H1 (cell line): ENCODE data around the gene DNAJB6. TPM values are rescaled to one million over a fixed set of nuclear protein-coding genes. Genes with fewer than 3 reads are reported as not detected.

ENCODE experiments used
- CTCF ChIA-PET: fragments of 300-600 bp; sonication (Branson Sonifier 250); formaldehyde crosslinking; loops from one replicate; lab custom pipeline; 2021; ENCODE audit not compliant: partially characterized antibody; lab: Charles Lee
- POLR2A ChIA-PET: fragments of 300-600 bp; sonication (Branson Sonifier 250); formaldehyde crosslinking; loops from one replicate; lab custom pipeline; 2021; ENCODE audit warnings: inconsistent platforms; ENCODE audit not compliant: partially characterized antibody; lab: Charles Lee
- DNase-seq, 2 experiments: peaks; one replicate each; pipeline versions ENCODE4 v3.0.0 to v3.0.0-alpha.2; 2010 to 2022; ENCODE audit warnings: low spot score in 2 of 2, low read depth in 1 of 2, mixed read lengths in 1 of 2
- FAIRE-seq: peaks from 2 replicates; lab custom pipeline; 2011; peaks lifted over from hg19 to GRCh38; lab: Jason Lieb, UNC
- H2AFZ ChIP-seq: 2 replicates; pipeline ENCODE4 v1.8.1; 2012; ENCODE audit warnings: low read length, inconsistent platforms
- H2AK5ac ChIP-seq: 2 replicates; pipeline ENCODE4 v1.6.1; 2013; ENCODE audit warnings: low read depth, low read length
- H2BK120ac ChIP-seq: replicated peaks from 2 replicates; pipeline ENCODE3; 2013; ENCODE audit warnings: low read depth, low read length, inconsistent platforms
- H2BK12ac ChIP-seq: 2 replicates; pipeline ENCODE4 v1.6.1; 2013; ENCODE audit warnings: low read depth, low read length
- H2BK15ac ChIP-seq: 2 replicates; pipeline ENCODE4 v1.6.1; 2013; ENCODE audit warnings: low read length
- H2BK20ac ChIP-seq: 2 replicates; pipeline ENCODE4 v1.6.1; 2013; ENCODE audit warnings: low read length
- H2BK5ac ChIP-seq: 2 replicates; pipeline ENCODE4 v1.6.1; 2013; ENCODE audit warnings: low read depth, low read length
- H3K14ac ChIP-seq: 2 replicates; pipeline ENCODE4 v1.6.1; 2013; ENCODE audit warnings: inconsistent platforms; ENCODE audit not compliant: insufficient read length
- H3K18ac ChIP-seq: 2 replicates; pipeline ENCODE4 v1.6.1; 2013; ENCODE audit warnings: low read length; ENCODE audit errors: extremely low read depth
- H3K23ac ChIP-seq: 2 replicates; pipeline ENCODE4 v1.6.1; 2013; ENCODE audit warnings: inconsistent platforms; ENCODE audit not compliant: insufficient read length
- H3K23me2 ChIP-seq: 2 replicates; pipeline ENCODE4 v1.6.1; 2013; ENCODE audit warnings: low read depth, low read length
- H3K27ac ChIP-seq: 2 replicates; pipeline ENCODE4 v1.6.1; 2011; ENCODE audit warnings: low read depth, low read length, inconsistent platforms
- H3K27me3 ChIP-seq, 4 experiments: replicated peaks in 1 of 4; 1 replicate in 1 of 4; 2 replicates in 3 of 4; pipeline versions ENCODE4 v1.6.1 to v1.8.1; 2011 to 2013; ENCODE audit warnings: low read length in 3 of 4, mild to moderate bottlenecking in 3 of 4, inconsistent platforms in 2 of 4, mixed read lengths in 2 of 4, moderate library complexity in 1 of 4; ENCODE audit not compliant: control insufficient read depth in 3 of 4, insufficient read depth in 3 of 4; ENCODE audit errors: extremely low read depth in 1 of 4
- H3K36me3 ChIP-seq, 4 experiments: 2 replicates each; pipeline versions ENCODE4 v1.6.1 to v1.8.1; 2011 to 2013; ENCODE audit warnings: mild to moderate bottlenecking in 4 of 4, low read length in 3 of 4, moderate library complexity in 2 of 4, control low read depth in 1 of 4, inconsistent platforms in 1 of 4; ENCODE audit not compliant: insufficient read depth in 4 of 4, control insufficient read depth in 2 of 4
- H3K4ac ChIP-seq: replicated peaks from 2 replicates; pipeline ENCODE3; 2013; ENCODE audit warnings: low read length, low read depth, mixed read lengths, inconsistent platforms; ENCODE audit not compliant: insufficient read length
- H3K4me1 ChIP-seq, 4 experiments: replicated peaks in 1 of 4; 1 replicate in 1 of 4; 2 replicates in 3 of 4; pipeline versions ENCODE4 v1.6.1 to v1.8.1; 2011 to 2013; ENCODE audit warnings: low read length in 3 of 4, inconsistent platforms in 2 of 4, mixed read lengths in 1 of 4; ENCODE audit not compliant: insufficient read depth in 4 of 4, control insufficient read depth in 3 of 4
- H3K4me2 ChIP-seq, 2 experiments: 2 replicates each; pipeline versions ENCODE4 v1.6.1 to v1.8.1; 2011 to 2013; ENCODE audit warnings: low read depth in 2 of 2, low read length in 2 of 2, control low read depth in 1 of 2, inconsistent platforms in 1 of 2, mild to moderate bottlenecking in 1 of 2; ENCODE audit not compliant: insufficient read depth in 1 of 2
- H3K4me3 ChIP-seq, 4 experiments: fragments of 200-600, 300-600 bp in 1 of 4; sonication (generic), shearing (Covaris generic), sonication (Bioruptor Twin) in 1 of 4; 2 replicates each; pipeline versions ENCODE4 v1.5.1 to v1.8.1; 2011 to 2016; ENCODE audit warnings: low read length in 4 of 4, low read depth in 3 of 4, control low read depth in 2 of 4, inconsistent platforms in 2 of 4, mild to moderate bottlenecking in 2 of 4, mixed read lengths in 1 of 4, moderate library complexity in 1 of 4; ENCODE audit not compliant: insufficient read depth in 2 of 4; ENCODE audit errors: extremely low read depth in 1 of 4
- H3K56ac ChIP-seq: replicated peaks from 2 replicates; pipeline ENCODE3; 2013; ENCODE audit warnings: low read depth, mild to moderate bottlenecking, mixed read lengths, low read length, inconsistent platforms; ENCODE audit not compliant: insufficient read length
- H3K79me1 ChIP-seq: 2 replicates; pipeline ENCODE4 v1.6.1; 2013; ENCODE audit warnings: low read depth, low read length, control low read depth
- H3K79me2 ChIP-seq, 2 experiments: 2 replicates each; pipeline versions ENCODE4 v1.6.1 to v1.8.1; 2012 to 2013; ENCODE audit warnings: low read length in 2 of 2, mild to moderate bottlenecking in 2 of 2, inconsistent platforms in 1 of 2; ENCODE audit not compliant: insufficient read depth in 2 of 2, control insufficient read depth in 1 of 2
- H3K9ac ChIP-seq, 4 experiments: replicated peaks in 1 of 4; 1 replicate in 1 of 4; 2 replicates in 3 of 4; pipeline versions ENCODE4 v1.6.1 to v1.8.1; 2011 to 2013; ENCODE audit warnings: low read depth in 3 of 4, low read length in 3 of 4, control low read depth in 2 of 4, mild to moderate bottlenecking in 2 of 4, moderate library complexity in 2 of 4, inconsistent platforms in 1 of 4; ENCODE audit errors: extremely low read depth in 1 of 4
- H3K9me3 ChIP-seq, 2 experiments: 2 replicates each; pipeline versions ENCODE4 v1.6.1 to v1.8.1; 2012 to 2013; ENCODE audit warnings: mild to moderate bottlenecking in 2 of 2, moderate library complexity in 2 of 2, control low read depth in 1 of 2, inconsistent platforms in 1 of 2, low read depth in 1 of 2, low read length in 1 of 2, mixed read lengths in 1 of 2; ENCODE audit not compliant: insufficient read depth in 2 of 2
- H4K20me1 ChIP-seq, 2 experiments: replicated peaks in 1 of 2; 2 replicates each; pipeline versions ENCODE3 to v1.8.1; 2011 to 2013; ENCODE audit warnings: inconsistent platforms in 2 of 2, low read length in 2 of 2, mild to moderate bottlenecking in 1 of 2; ENCODE audit not compliant: insufficient read depth in 2 of 2, control insufficient read depth in 1 of 2
- H4K5ac ChIP-seq: 2 replicates; pipeline ENCODE4 v1.6.1; 2013; ENCODE audit warnings: low read length, low read depth, mixed read lengths, inconsistent platforms; ENCODE audit not compliant: insufficient read length
- H4K8ac ChIP-seq: 2 replicates; pipeline ENCODE4 v1.8.0; 2013; ENCODE audit warnings: mild to moderate bottlenecking, moderate library complexity, low read length, inconsistent platforms; ENCODE audit not compliant: insufficient read depth; ENCODE audit errors: extremely low read depth
- H4K91ac ChIP-seq: replicated peaks from 2 replicates; pipeline ENCODE3; 2013; ENCODE audit warnings: low read length, mixed read lengths, inconsistent platforms; ENCODE audit not compliant: insufficient read length
- EGR1 ChIP-seq: IDR thresholded peaks from 2 replicates; pipeline ENCODE4 v1.6.1; 2011; ENCODE audit warnings: low read depth, low read length, borderline replicate concordance
- EP300 ChIP-seq, 2 experiments: IDR thresholded peaks; 1 replicate in 1 of 2; 2 replicates in 1 of 2; pipeline ENCODE4 v1.6.1; 2011 to 2012; ENCODE audit warnings: low read depth in 2 of 2, low read length in 2 of 2, mild to moderate bottlenecking in 2 of 2, borderline replicate concordance in 1 of 2, inconsistent platforms in 1 of 2, moderate library complexity in 1 of 2
- POU5F1 ChIP-seq: IDR thresholded peaks from 2 replicates; pipeline ENCODE4 v1.6.1; 2011; ENCODE audit warnings: low read depth, mild to moderate bottlenecking, low read length, moderate library complexity
- RXRA ChIP-seq: IDR thresholded peaks from 2 replicates; pipeline ENCODE4 v1.6.1; 2011; ENCODE audit warnings: low read depth, mild to moderate bottlenecking, low read length, moderate library complexity; ENCODE audit not compliant: insufficient read depth
- SP4 ChIP-seq: IDR thresholded peaks from 2 replicates; pipeline ENCODE4 v1.6.1; 2012; ENCODE audit warnings: low read length, inconsistent platforms
- WGBS, 2 experiments: shearing (Covaris generic) in 1 of 2; methylation state at CpG; one replicate each; pipeline versions ENCODE4 v1.1.6 to v1.1.7; 2013 to 2015; ENCODE audit warnings: low lambda C conversion rate in 2 of 2, mixed read lengths in 2 of 2, inconsistent platforms in 1 of 2, low coverage in 1 of 2, missing lambda C conversion rate in 1 of 2; ENCODE audit not compliant: insufficient replicate concordance in 2 of 2, insufficient coverage in 1 of 2, insufficient read length in 1 of 2; ENCODE audit errors: extremely low coverage in 1 of 2, missing lambda C conversion rate in 1 of 2; 5-methylcytosine and 5-hydroxymethylcytosine counted together
- polyA plus RNA-seq, 7 experiments: library from polyadenylated mRNA; depleted of rRNA in 3 of 7; stranded (reverse) in 5 of 7; unstranded in 2 of 7; fragments of >200 nt in 5 of 7; fragments of 200-250 nt in 2 of 7; gene quantifications; 1 replicate in 5 of 7; 2 replicates in 1 of 7; 4 replicates in 1 of 7; pipeline versions ENCODE4 v1.2.1 to v1.2.3, GENCODE V29; 2011 to 2013; ENCODE audit warnings: missing spikeins in 2 of 7, mixed read lengths in 2 of 7
- total RNA-seq: library from RNA; stranded (reverse); fragmentation: NEBNext Ultra II Directional; extraction: Animal tissue kit (Norgen Biotek cat#: 25700); gene quantifications from 2 replicates; pipeline ENCODE4 v1.2.1, GENCODE V29; 2021

DNAJB6 gene
- total and polyA plus RNA-seq, 2 of the 8 experiments (the other 6 are each of a cell fraction or from before 2014, with no cell fraction given) = 166 to 295 TPM

GRCh38 chr7:157403646-157404401, 67.0 kb downstream of the DNAJB6 start:
- Histone ChIP-seq H3K4me3 (no peak overlapping the region), H3K9me3 (no peaks in the 10 kb centered on the region), H3K36me3 (peaks cover 2 to 41% (median 21%) of the 10 kb centered on the region in 4 experiments), H3K4me1 (peaks cover 0 to 3% (median 0%) of the 10 kb centered on the region in 4 experiments; a peak in 2 of 7 replicates), H2BK120ac (no peak overlapping the region), H4K5ac (no peak overlapping the region), H3K27me3 (no peaks in the 10 kb centered on the region), H3K23me2 (no peaks in the 10 kb centered on the region), H3K79me1 (peaks cover 19% of the 10 kb centered on the region; the same call in 1 of the 2 replicates), H2BK5ac (peak overlapping the region; percentile 52; the same call in 1 of the 2 replicates), H3K56ac (no peak overlapping the region), H4K91ac (no peak overlapping the region), H3K4me2 (no peak overlapping the region), H3K23ac (no peak overlapping the region), H4K20me1 (peaks cover 18 to 39% of the 10 kb centered on the region in 2 experiments)
- FAIRE-seq (no peak), DNase-seq (no peak)
- POLR2A ChIA-PET = interaction anchor here (0.6 to 3.5 kb wide), 3 partner anchors 10 to 39 kb away, joined by 3 to 20 read pairs (median 3); no protein-coding TSS in a partner anchor
- TF ChIP-seq RXRA = no peak
- TF ChIP-seq EGR1 = no peak
- TF ChIP-seq POU5F1 = no peak
- no peak for TF ChIP-seq SP4
- no peak for TF ChIP-seq EP300 (IDR thresholded peaks at IDR 0.05; ENCODE audit: borderline replicate concordance in 1 of 2, low read depth in 2 of 2, low read length in 2 of 2)
- TF ChIP-seq, all 59 proteins: peak for 0
- Histone ChIP-seq H2AK5ac (no peak overlapping the region), H3K9ac (no peak overlapping the region), H3K18ac (no peak overlapping the region), H2BK15ac (no peak overlapping the region), H2BK12ac (no peak overlapping the region), H3K4ac (no peak overlapping the region), H3K79me2 (peaks cover 0 to 65% of the 10 kb centered on the region in 2 experiments; a peak in 2 of 4 replicates), H2AFZ (no peak overlapping the region), H4K8ac (0 out of 2 replicates have a peak overlapping the region, but pooled peaks have one; percentile 1), H3K14ac (no peak overlapping the region), H2BK20ac (no peak overlapping the region), H3K27ac (no peak overlapping the region; the same call in 1 of the 2 replicates)
- CTCF ChIA-PET = interaction anchor here (0.7 to 1.2 kb wide), 4 partner anchors 16 to 467 kb away, joined by 3 to 4 read pairs (median 3); no protein-coding TSS in a partner anchor
- 91% methylated on average over 12 of the region's 12 CpGs; no CpG with 5 or more reads in 1 of the 2 experiments for WGBS, 2 experiments
